NCI-H2196 (cell line): ENCODE results near the gene ARHGEF28.

ENCODE experiments used
- DNase-seq: peaks from one replicate; lab custom pipeline; 2025; ENCODE audit not compliant: unreplicated experiment; lab: John Stamatoyannopoulos, UW

The ARHGEF28 gene

GRCh38 chr5:73954381-73954780 lies 328.4 kb downstream of the ARHGEF28 start:
- DNase-seq: no peak

- DNase-seq: no peak
Measured at GRCh38 chr5:73955271-73955846, 329.4 kb downstream of the ARHGEF28 start.

- DNase-seq: no peak
Measured at GRCh38 chr5:73957397-73958001, 331.5 kb downstream of the ARHGEF28 start.

GRCh38 chr5:73958037-73958436 lies 332.0 kb downstream of the ARHGEF28 start:
- DNase-seq: no peak

GRCh38 chr5:73960023-73960422 lies 334.0 kb downstream of the ARHGEF28 start:
- DNase-seq: no peak

GRCh38 chr5:73960426-73960825 lies 334.4 kb downstream of the ARHGEF28 start:
- DNase-seq: no peak

GRCh38 chr5:73962801-73963425 lies 336.9 kb downstream of the ARHGEF28 start:
- DNase-seq: no peak

- no peak for DNase-seq
Measured at GRCh38 chr5:73964352-73964865, 338.4 kb downstream of the ARHGEF28 start.

GRCh38 chr5:73966451-73966850 lies 340.5 kb downstream of the ARHGEF28 start:
- no peak for DNase-seq

GRCh38 chr5:73967347-73967746 lies 341.4 kb downstream of the ARHGEF28 start:
- DNase-seq: no peak

GRCh38 chr5:73968246-73968645 lies 342.2 kb downstream of the ARHGEF28 start:
- no peak for DNase-seq

GRCh38 chr5:73968729-73969128 lies 342.7 kb downstream of the ARHGEF28 start:
- DNase-seq: no peak

GRCh38 chr5:73969195-73970036 lies 343.4 kb downstream of the ARHGEF28 start:
- no peak for DNase-seq

GRCh38 chr5:73971326-73971725 lies 345.3 kb downstream of the ARHGEF28 start:
- no peak for DNase-seq

GRCh38 chr5:73973135-73973534 lies 347.1 kb downstream of the ARHGEF28 start:
- no peak for DNase-seq

- DNase-seq: no peak
Measured at GRCh38 chr5:73974871-73975360, 348.9 kb downstream of the ARHGEF28 start.

GRCh38 chr5:73975845-73976244 lies 349.8 kb downstream of the ARHGEF28 start:
- DNase-seq: no peak

GRCh38 chr5:73977146-73977545 lies 351.1 kb downstream of the ARHGEF28 start:
- no peak for DNase-seq

- DNase-seq: no peak
Measured at GRCh38 chr5:73979321-73979720, 353.3 kb downstream of the ARHGEF28 start.

- no peak for DNase-seq
Measured at GRCh38 chr5:73981704-73982103, 355.7 kb downstream of the ARHGEF28 start.

- no peak for DNase-seq
Measured at GRCh38 chr5:73983644-73984043, 357.6 kb downstream of the ARHGEF28 start.
